ENCODE data around the gene TMEM263.

The TMEM263 gene

DNA sequence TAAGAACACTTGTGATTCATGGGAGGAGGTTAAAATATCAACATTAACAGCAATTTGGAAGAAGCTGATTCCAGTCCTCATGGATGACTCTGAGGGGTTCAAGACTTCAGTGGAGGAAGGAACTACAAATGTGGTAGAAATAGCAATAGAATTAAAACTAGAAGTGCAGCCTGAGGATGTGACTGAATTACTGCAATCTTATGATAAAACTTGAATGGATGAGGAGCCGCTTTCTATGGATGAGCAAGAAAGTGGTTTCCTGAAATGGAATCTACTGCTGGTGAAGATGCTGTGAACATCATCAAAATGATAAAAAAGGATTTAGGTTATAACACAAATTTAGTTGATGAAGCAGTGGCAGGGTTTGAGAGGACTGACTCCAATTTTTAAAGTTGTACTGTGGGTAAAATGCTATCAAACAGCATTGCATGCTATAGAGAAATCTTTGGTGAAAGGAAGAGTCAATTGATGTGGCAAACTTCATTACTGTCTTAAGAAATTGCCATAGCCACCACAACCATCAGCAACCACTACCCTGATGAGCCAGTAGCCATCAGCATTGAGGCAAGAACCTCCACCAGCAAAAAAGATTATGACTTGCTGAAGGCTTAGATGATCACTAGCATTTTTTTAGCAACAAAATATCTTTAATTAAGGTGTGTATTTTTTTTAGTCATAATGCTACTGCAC is 57.2 kb downstream of the TMEM263 start:
- Mint-ChIP-seq H3K27ac (no peak overlapping the region), H3K4me1 (ENCODE audit: low read depth in 2 of 2) (peaks cover 0 to 4% of the 10 kb centered on the region in 2 donors), H3K36me3 (ENCODE audit: insufficient read depth) (peaks cover 11% of the 10 kb centered on the region), H3K4me3 (no peak overlapping the region), H3K27me3 (no peaks in the 10 kb centered on the region), H3K9me3 (no peaks in the 10 kb centered on the region)
- ATAC-seq (replicated peaks) (no peak), DNase-seq (no peak)

GRCh38 chr12:107014055-107014454 is 58.3 kb downstream of the TMEM263 start:
- peaks cover 11% of the 10 kb centered on the region for H3K36me3 Mint-ChIP-seq (ENCODE audit: insufficient read depth)
- H3K9me3 Mint-ChIP-seq, result no peaks in the 10 kb centered on the region
- peaks cover 0 to 4% of the 10 kb centered on the region in 2 donors for H3K4me1 Mint-ChIP-seq (ENCODE audit: low read depth in 2 of 2)
- H3K27me3 Mint-ChIP-seq, result no peaks in the 10 kb centered on the region
- no peak overlapping the region for H3K27ac Mint-ChIP-seq
- H3K4me3 Mint-ChIP-seq, result no peak overlapping the region
- peak in 2 of 3 experiments; percentile 25 to 35 for DNase-seq
- peak; percentile 99 for ATAC-seq (replicated peaks)

GRCh38 chr12:107017042-107017441 is 61.3 kb downstream of the TMEM263 start:
- Mint-ChIP-seq H3K27me3 (no peaks in the 10 kb centered on the region), H3K4me3 (no peak overlapping the region), H3K27ac (no peak overlapping the region), H3K4me1 (ENCODE audit: low read depth in 2 of 2) (no peaks in the 10 kb centered on the region), H3K36me3 (ENCODE audit: insufficient read depth) (peaks cover 13% of the 10 kb centered on the region), H3K9me3 (no peaks in the 10 kb centered on the region)
- no peak for ATAC-seq (replicated peaks)
- no peak for DNase-seq

DNA sequence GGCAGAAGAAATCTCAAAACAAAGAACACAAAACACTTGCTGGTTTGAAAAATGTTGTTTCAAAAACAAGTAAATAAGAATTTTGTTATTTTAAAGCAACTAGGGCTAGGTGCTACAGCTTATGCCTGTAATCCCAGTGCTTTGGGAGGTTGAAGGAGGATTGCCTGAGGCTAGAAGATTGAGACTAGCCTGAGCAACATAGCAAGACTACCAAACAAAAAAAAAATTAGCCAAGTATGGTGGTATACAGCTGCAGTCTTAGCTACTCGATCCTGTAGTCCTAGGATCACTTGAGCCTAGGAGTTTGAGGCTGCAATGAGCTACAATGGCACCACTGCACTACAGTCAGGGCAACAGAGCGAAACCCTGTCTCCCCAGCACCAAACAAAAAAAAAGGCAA is 63.8 kb downstream of the TMEM263 start:
- H3K4me3 Mint-ChIP-seq, result no peak overlapping the region
- no peak overlapping the region for H3K27ac Mint-ChIP-seq
- H3K27me3 Mint-ChIP-seq, result no peaks in the 10 kb centered on the region
- DNase-seq, result no peak
- no peak for ATAC-seq (replicated peaks)
- peaks cover 11% of the 10 kb centered on the region for H3K36me3 Mint-ChIP-seq (ENCODE audit: insufficient read depth)
- H3K4me1 Mint-ChIP-seq (ENCODE audit: low read depth in 2 of 2), result peaks cover 0 to 2% of the 10 kb centered on the region in 2 donors
- H3K9me3 Mint-ChIP-seq, result no peaks in the 10 kb centered on the region

Measured in effector memory CD8-positive, alpha-beta T cell (primary cell).